ENCODE data around the gene POU4F2.

The POU4F2 gene

GRCh38 chr4:146638786-146639505, at the start of gene POU4F2:
TSS of gene POU4F2 (plus strand) at chr4:146638893. CDS start at chr4:146639141, 248 bp downstream.
- DNase-seq (ENCODE audit: low read depth in 2 of 3, low spot score in 1 of 3), result no peak

- DNase-seq (ENCODE audit: low read depth in 2 of 3, low spot score in 1 of 3), result no peak
These were observed 47.9 kb upstream of the POU4F2 start for GRCh38 chr4:146590801-146591200.

- DNase-seq (ENCODE audit: low read depth in 2 of 3, low spot score in 1 of 3), result no peak
These were observed 46.7 kb upstream of the POU4F2 start for GRCh38 chr4:146592019-146592418.

- DNase-seq (ENCODE audit: low read depth in 2 of 3, low spot score in 1 of 3), result no peak
These were observed 5.8 kb upstream of the POU4F2 start for GRCh38 chr4:146632770-146633470.

- DNase-seq (ENCODE audit: low read depth in 2 of 3, low spot score in 1 of 3), result no peak
These were observed 5.3 kb upstream of the POU4F2 start for GRCh38 chr4:146633471-146633800.

- DNase-seq (ENCODE audit: low read depth in 2 of 3, low spot score in 1 of 3), result no peak
These were observed 3.9 kb upstream of the POU4F2 start for GRCh38 chr4:146634825-146635224.

- no peak for DNase-seq (ENCODE audit: low read depth in 2 of 3, low spot score in 1 of 3)
These were observed 916 bp upstream of the POU4F2 start for GRCh38 chr4:146637621-146638332.

GRCh38 chr4:146638333-146638785, 334 bp upstream of the POU4F2 start:
- no peak for DNase-seq (ENCODE audit: low read depth in 2 of 3, low spot score in 1 of 3)

GRCh38 chr4:146639506-146639932, 826 bp downstream of the POU4F2 start:
- no peak for DNase-seq (ENCODE audit: low read depth in 2 of 3, low spot score in 1 of 3)

- DNase-seq (ENCODE audit: low read depth in 2 of 3, low spot score in 1 of 3), result no peak
These were observed 1.4 kb downstream of the POU4F2 start for GRCh38 chr4:146640021-146640464.

- DNase-seq (ENCODE audit: low read depth in 2 of 3, low spot score in 1 of 3), result no peak
These were observed 1.9 kb downstream of the POU4F2 start for GRCh38 chr4:146640465-146641061.

- no peak for DNase-seq (ENCODE audit: low read depth in 2 of 3, low spot score in 1 of 3)
These were observed 3.1 kb downstream of the POU4F2 start for GRCh38 chr4:146641762-146642161.

- no peak for DNase-seq (ENCODE audit: low read depth in 2 of 3, low spot score in 1 of 3)
These were observed 5.2 kb downstream of the POU4F2 start for GRCh38 chr4:146643812-146644401.

- DNase-seq (ENCODE audit: low read depth in 2 of 3, low spot score in 1 of 3), result no peak
These were observed 7.2 kb downstream of the POU4F2 start for GRCh38 chr4:146645921-146646320.

GRCh38 chr4:146646593-146647325, 8.1 kb downstream of the POU4F2 start:
- DNase-seq (ENCODE audit: low read depth in 2 of 3, low spot score in 1 of 3), result no peak

- no peak for DNase-seq (ENCODE audit: low read depth in 2 of 3, low spot score in 1 of 3)
These were observed 9.1 kb downstream of the POU4F2 start for GRCh38 chr4:146647615-146648460.

- no peak for DNase-seq (ENCODE audit: low read depth in 2 of 3, low spot score in 1 of 3)
These were observed 9.7 kb downstream of the POU4F2 start for GRCh38 chr4:146648461-146648783.

- no peak for DNase-seq (ENCODE audit: low read depth in 2 of 3, low spot score in 1 of 3)
These were observed 10.5 kb downstream of the POU4F2 start for GRCh38 chr4:146649232-146649631.

- DNase-seq (ENCODE audit: low read depth in 2 of 3, low spot score in 1 of 3), result no peak
These were observed 11.3 kb downstream of the POU4F2 start for GRCh38 chr4:146650034-146650433.

All from stimulated activated CD4-positive, alpha-beta T cell treated with anti-CD3 and anti-CD28 coated beads, Interleukin-12 subunit alpha, Interleukin-12 subunit beta, amount 100 ng/mL, for 48 hours (primary cell).